CD4-positive, alpha-beta memory T cell (primary cell): ENCODE results near the gene PACRG. TPM values are rescaled to one million over a fixed set of nuclear protein-coding genes. Genes with fewer than 3 reads are reported as not detected.

Experiments used
- CTCF ChIA-PET: fragments of 350-600 bp; sonication (Branson Sonifier 250); formaldehyde crosslinking; loops from one replicate; lab custom pipeline; 2021; ENCODE audit warnings: inconsistent platforms; ENCODE audit not compliant: partially characterized antibody; lab: Charles Lee
- POLR2A ChIA-PET: fragments of 350-600 bp; sonication (Branson Sonifier 250); formaldehyde crosslinking; loops from one replicate; lab custom pipeline; 2021; ENCODE audit not compliant: partially characterized antibody; lab: Charles Lee
- DNase-seq, 5 donors: peaks; one replicate each; pipeline versions ENCODE4 v3.0.0 to v3.0.0-alpha.2; 2020 to 2022; ENCODE audit warnings: mixed read lengths in 1 of 5
- H3K27ac ChIP-seq: one replicate; pipeline ENCODE4 v1.7.0; 2013; ENCODE audit warnings: low read depth, low read length
- H3K27me3 ChIP-seq: 2 replicates; pipeline ENCODE4 v1.7.0; 2013; ENCODE audit warnings: mild to moderate bottlenecking, low read length, moderate library complexity; ENCODE audit not compliant: insufficient read depth
- H3K36me3 ChIP-seq: 2 replicates; pipeline ENCODE4 v1.7.0; 2013; ENCODE audit warnings: mild to moderate bottlenecking, low read length, moderate library complexity; ENCODE audit not compliant: insufficient read depth
- H3K4me1 ChIP-seq: 2 replicates; pipeline ENCODE4 v1.7.0; 2013; ENCODE audit warnings: mild to moderate bottlenecking, low read length, moderate library complexity; ENCODE audit not compliant: insufficient read depth
- H3K4me3 ChIP-seq, 2 donors: one replicate each; pipeline ENCODE4 v1.7.0; 2013; ENCODE audit warnings: low read length in 2 of 2, mild to moderate bottlenecking in 1 of 2
- H3K9me3 ChIP-seq, 2 donors: one replicate each; pipeline ENCODE4 v1.7.0; 2013; ENCODE audit warnings: low read length in 2 of 2, control low read depth in 1 of 2; ENCODE audit not compliant: control insufficient read depth in 1 of 2
- H3K27ac Mint-ChIP-seq, 7 donors: one replicate each; pipeline ENCODE4 v1.8.0; 2020 to 2021; ENCODE audit warnings: mixed read lengths in 7 of 7, mild to moderate bottlenecking in 6 of 7, inconsistent platforms in 3 of 7, moderate library complexity in 3 of 7
- H3K27me3 Mint-ChIP-seq, 2 donors: one replicate each; pipeline ENCODE4 v1.8.0; 2020 to 2021; ENCODE audit warnings: mixed read lengths in 2 of 2
- H3K36me3 Mint-ChIP-seq, 2 donors: one replicate each; pipeline ENCODE4 v1.8.0; 2020 to 2021; ENCODE audit warnings: mixed read lengths in 2 of 2, inconsistent platforms in 1 of 2, mild to moderate bottlenecking in 1 of 2
- H3K4me1 Mint-ChIP-seq, 4 donors: one replicate each; pipeline ENCODE4 v1.8.0; 2020 to 2021; ENCODE audit warnings: mixed read lengths in 4 of 4, mild to moderate bottlenecking in 1 of 4
- H3K4me3 Mint-ChIP-seq, 8 donors: one replicate each; pipeline ENCODE4 v1.8.0; 2020 to 2021; ENCODE audit warnings: mixed read lengths in 8 of 8, mild to moderate bottlenecking in 7 of 8, moderate library complexity in 6 of 8, inconsistent platforms in 3 of 8
- H3K9me3 Mint-ChIP-seq, 8 donors: one replicate each; pipeline ENCODE4 v1.8.0; 2020 to 2021; ENCODE audit warnings: mixed read lengths in 8 of 8, mild to moderate bottlenecking in 5 of 8, inconsistent platforms in 3 of 8, moderate library complexity in 1 of 8
- intact Hi-C: fragments of 100-400 bp; cut with micrococcal nuclease; formaldehyde crosslinking; loops from one replicate; pipeline ENCODE4 v1.15.1; 2023
- polyA plus RNA-seq, 2 donors: library from polyadenylated mRNA; unstranded; fragments of 300-500 nt; fragmentation: Illumina TruSeq; gene quantifications; one replicate each; pipeline ENCODE4 v1.2.3, GENCODE V29; 2021
- total RNA-seq, 2 experiments: library from RNA; stranded (reverse); gene quantifications; one replicate each; pipeline ENCODE4 v1.2.3, GENCODE V29; 2021

The PACRG gene
- total and polyA plus RNA-seq, 4 experiments from 2014 or later: 0.21 to 1.5 (median 0.81) TPM; not detected in 1

DNA sequence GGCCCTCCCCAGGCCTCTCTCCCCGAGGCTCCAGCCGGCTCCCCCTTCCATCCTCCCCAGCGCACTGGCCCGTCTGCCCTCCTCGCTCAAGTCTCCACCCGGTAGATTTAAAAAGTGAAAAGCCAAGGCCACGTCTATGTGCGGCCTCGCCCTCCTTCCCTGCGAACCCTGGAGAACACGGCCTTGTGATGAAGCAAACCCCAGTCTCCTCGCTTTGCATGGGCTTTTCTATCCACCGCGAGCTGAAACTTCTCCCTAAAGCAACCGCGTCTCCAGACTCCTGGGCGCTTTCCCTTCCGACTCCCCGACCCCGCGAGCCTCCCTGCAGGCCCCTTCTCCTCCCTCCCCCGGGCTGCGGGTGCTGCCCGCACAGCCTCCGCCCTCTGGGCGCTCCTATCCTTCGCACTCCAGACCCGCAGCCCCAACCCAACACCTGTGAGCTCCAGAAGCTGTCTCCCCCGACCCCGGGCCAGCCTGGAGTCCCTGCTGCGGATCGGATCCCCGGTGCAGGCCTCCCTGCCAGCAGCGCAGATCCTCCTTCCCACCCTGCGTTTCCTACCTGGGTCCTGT, 421.6 kb downstream of the PACRG start:
- H3K4me1 ChIP-seq: no peaks in the 10 kb centered on the region
- Mint-ChIP-seq H3K36me3 (no peaks in the 10 kb centered on the region), H3K4me3 (no peak overlapping the region), H3K4me1 (no peaks in the 10 kb centered on the region), H3K9me3 (peaks cover 0 to 2% (median 0%) of the 10 kb centered on the region in 8 donors), H3K27me3 (peaks cover 10% of the 10 kb centered on the region in 2 donors), H3K27ac (no peak overlapping the region)
- intact Hi-C loops: no loop called here
- no peak overlapping the region for H3K27ac ChIP-seq
- no peak overlapping the region for H3K4me3 ChIP-seq
- POLR2A ChIA-PET: no interaction called here
- no peaks in the 10 kb centered on the region for H3K27me3 ChIP-seq
- no peak for DNase-seq
- CTCF ChIA-PET: no interaction called here
- H3K36me3 ChIP-seq: no peaks in the 10 kb centered on the region
- no peaks in the 10 kb centered on the region for H3K9me3 ChIP-seq

DNA sequence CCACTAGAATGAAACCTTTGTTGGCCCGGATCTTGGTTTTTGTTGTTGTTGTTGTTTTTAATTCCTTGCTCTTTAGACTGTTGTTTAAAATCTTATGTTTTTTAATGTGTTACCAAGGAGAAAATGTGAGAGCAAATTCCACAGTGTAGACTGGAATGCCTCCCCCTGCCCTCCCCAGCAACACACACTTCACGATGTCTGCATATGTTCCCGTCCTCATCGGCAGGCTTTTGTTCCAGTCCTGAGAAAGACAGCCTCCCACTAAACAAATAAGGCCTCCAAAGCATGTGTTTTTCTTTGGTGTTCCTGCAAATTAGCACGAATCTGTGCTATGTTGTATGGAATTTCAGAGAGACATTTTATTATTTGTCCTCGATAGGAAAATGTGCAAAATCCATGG, 423.4 kb downstream of the PACRG start:
- no peaks in the 10 kb centered on the region for H3K9me3 ChIP-seq
- peaks cover 0 to 2% (median 0%) of the 10 kb centered on the region in 8 donors for H3K9me3 Mint-ChIP-seq
- POLR2A ChIA-PET: no interaction called here
- peaks cover 10% of the 10 kb centered on the region in 2 donors for H3K27me3 Mint-ChIP-seq
- H3K27me3 ChIP-seq: no peaks in the 10 kb centered on the region
- H3K4me1 Mint-ChIP-seq: no peaks in the 10 kb centered on the region
- no peak overlapping the region for H3K27ac ChIP-seq
- CTCF ChIA-PET: interaction anchor here (0.5 kb wide), 1 partner anchor 26 kb away, joined by 3 read pairs; no protein-coding TSS in a partner anchor
- DNase-seq: no peak
- H3K27ac Mint-ChIP-seq: no peak overlapping the region
- H3K36me3 Mint-ChIP-seq: no peaks in the 10 kb centered on the region
- no peak overlapping the region for H3K4me3 ChIP-seq
- intact Hi-C loops: no loop called here
- no peaks in the 10 kb centered on the region for H3K36me3 ChIP-seq
- H3K4me1 ChIP-seq: no peaks in the 10 kb centered on the region
- no peak overlapping the region for H3K4me3 Mint-ChIP-seq

DNA sequence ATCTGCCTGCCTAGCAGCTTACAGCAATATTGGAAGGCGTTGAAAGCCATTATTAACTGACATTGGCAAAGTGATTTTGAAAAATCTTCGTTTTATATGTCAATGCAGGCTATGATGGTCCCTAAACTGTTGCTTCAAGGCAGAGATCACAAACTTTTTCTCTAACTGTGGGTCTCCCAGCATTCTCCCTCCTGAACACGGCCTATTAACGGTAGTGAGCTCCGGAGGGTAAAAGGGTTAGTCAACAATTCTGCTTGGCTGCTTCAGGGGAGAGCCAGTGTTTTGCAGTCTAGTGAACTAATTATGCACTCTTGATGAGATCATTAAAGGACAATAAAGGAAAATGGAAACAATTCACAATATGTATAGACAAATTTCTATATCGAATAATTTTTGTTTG, 424.9 kb downstream of the PACRG start:
- Mint-ChIP-seq H3K9me3 (peaks cover 0 to 2% (median 0%) of the 10 kb centered on the region in 8 donors), H3K27me3 (peaks cover 10% of the 10 kb centered on the region in 2 donors), H3K27ac (no peak overlapping the region), H3K4me1 (no peaks in the 10 kb centered on the region), H3K4me3 (no peak overlapping the region), H3K36me3 (no peaks in the 10 kb centered on the region)
- POLR2A ChIA-PET: no interaction called here
- H3K4me1 ChIP-seq: no peaks in the 10 kb centered on the region
- H3K36me3 ChIP-seq: no peaks in the 10 kb centered on the region
- CTCF ChIA-PET: no interaction called here
- intact Hi-C loops: no loop called here
- H3K27me3 ChIP-seq: no peaks in the 10 kb centered on the region
- H3K9me3 ChIP-seq: no peaks in the 10 kb centered on the region
- H3K27ac ChIP-seq: no peak overlapping the region
- no peak for DNase-seq
- H3K4me3 ChIP-seq: no peak overlapping the region

DNA sequence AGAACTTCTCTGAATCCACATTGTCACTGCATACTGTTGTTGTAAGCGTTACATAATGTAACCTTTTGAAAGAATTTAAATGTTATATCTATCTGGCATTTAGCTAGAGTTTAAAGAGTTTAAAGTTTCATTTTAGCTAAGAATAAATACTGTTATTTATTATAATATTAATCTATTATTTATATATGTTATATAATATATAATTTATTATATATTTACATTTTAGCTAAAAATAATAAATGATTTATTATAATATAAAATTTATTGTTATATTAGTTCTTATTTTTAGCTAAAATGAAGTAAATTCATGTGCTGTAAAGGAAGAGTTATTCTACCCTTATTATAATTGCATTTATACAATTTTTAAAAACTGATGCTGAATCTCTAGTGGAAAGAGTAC, 431.3 kb downstream of the PACRG start:
- Histone ChIP-seq H3K4me1 (no peaks in the 10 kb centered on the region), H3K4me3 (no peak overlapping the region), H3K36me3 (no peaks in the 10 kb centered on the region), H3K27me3 (no peaks in the 10 kb centered on the region), H3K9me3 (no peaks in the 10 kb centered on the region), H3K27ac (no peak overlapping the region)
- POLR2A ChIA-PET: no interaction called here
- H3K27me3 Mint-ChIP-seq: peaks cover 0 to 4% of the 10 kb centered on the region in 2 donors
- H3K4me1 Mint-ChIP-seq: no peaks in the 10 kb centered on the region
- H3K4me3 Mint-ChIP-seq: no peak overlapping the region
- DNase-seq: no peak
- intact Hi-C loops: no loop called here
- CTCF ChIA-PET: interaction anchor here (3.1 kb wide), 1 partner anchor 10 kb away, joined by 23 read pairs; no protein-coding TSS in a partner anchor
- H3K9me3 Mint-ChIP-seq: no peaks in the 10 kb centered on the region
- H3K27ac Mint-ChIP-seq: no peak overlapping the region
- H3K36me3 Mint-ChIP-seq: no peaks in the 10 kb centered on the region

DNA sequence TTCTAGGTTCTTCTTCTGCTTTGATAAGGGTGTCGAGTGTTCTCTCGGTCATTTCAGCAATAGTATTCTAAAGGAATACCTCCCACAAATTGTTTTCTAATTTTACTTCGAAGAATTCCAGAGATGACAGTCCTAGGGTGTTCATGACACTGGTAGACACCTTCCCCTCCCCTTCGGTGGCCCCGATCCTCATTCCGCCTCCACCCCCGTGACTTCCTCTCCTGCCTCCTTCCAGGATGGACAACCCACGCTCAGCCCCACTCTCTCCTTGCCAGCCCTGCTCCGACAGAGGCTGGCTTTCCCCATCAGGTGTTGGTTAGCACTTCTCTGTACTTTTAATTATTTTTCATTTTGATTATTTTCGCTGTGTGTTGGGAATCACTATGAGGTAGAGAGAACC, 431.9 kb downstream of the PACRG start:
- Mint-ChIP-seq H3K27ac (no peak overlapping the region), H3K36me3 (no peaks in the 10 kb centered on the region), H3K4me3 (no peak overlapping the region), H3K4me1 (no peaks in the 10 kb centered on the region), H3K9me3 (no peaks in the 10 kb centered on the region), H3K27me3 (peaks cover 0 to 4% of the 10 kb centered on the region in 2 donors)
- intact Hi-C loops: no loop called here
- Histone ChIP-seq H3K27ac (no peak overlapping the region), H3K4me1 (no peaks in the 10 kb centered on the region), H3K9me3 (no peaks in the 10 kb centered on the region), H3K36me3 (no peaks in the 10 kb centered on the region), H3K4me3 (no peak overlapping the region), H3K27me3 (no peaks in the 10 kb centered on the region)
- CTCF ChIA-PET: interaction anchor here (3.1 kb wide), 1 partner anchor 9 kb away, joined by 23 read pairs; no protein-coding TSS in a partner anchor
- POLR2A ChIA-PET: no interaction called here
- no peak for DNase-seq

DNA sequence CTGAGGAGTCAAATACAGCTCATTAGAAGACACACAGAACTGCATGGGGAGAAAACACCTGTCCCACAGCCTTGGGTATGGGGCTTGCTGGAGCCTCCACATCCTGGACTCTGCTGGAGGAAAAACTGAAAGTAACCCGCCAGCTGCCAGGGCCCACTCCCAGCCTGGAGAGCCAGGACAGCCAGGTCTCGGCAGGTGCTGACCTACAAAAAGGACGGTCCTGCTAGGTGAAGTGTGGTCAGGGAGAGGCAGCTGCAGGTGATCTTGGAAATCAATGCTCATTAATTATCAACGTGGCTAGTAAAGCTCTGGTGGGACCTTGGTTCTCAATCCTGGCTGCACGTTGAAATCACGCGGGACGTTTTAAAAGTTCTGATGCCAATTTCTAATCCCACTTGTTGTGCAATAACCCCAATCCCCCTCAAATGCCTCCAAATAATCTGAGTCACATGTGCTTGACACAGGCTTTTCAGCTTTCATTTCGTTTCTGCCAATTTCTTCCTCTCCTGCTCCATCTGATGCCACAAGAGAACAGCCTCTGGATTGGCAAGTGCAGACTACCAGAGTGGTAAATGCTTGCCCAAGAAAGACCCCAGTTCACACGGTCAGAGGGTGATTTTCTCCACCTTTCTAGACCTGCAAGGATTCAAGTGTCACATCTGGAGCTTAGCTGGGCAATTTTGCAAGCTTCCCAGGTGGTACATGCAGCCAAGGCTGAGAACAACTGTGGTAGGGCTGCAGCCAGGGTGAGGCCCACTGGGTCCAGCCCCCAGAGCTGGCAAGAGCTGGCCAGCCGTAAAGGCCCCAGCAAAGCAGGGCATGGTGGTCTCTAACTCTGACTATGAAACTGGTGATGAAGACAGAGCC, 434.5 kb downstream of the PACRG start:
- Mint-ChIP-seq H3K9me3 (peaks cover 0 to 2% (median 0%) of the 10 kb centered on the region in 8 donors), H3K4me3 (no peak overlapping the region), H3K27me3 (peaks cover 0 to 4% of the 10 kb centered on the region in 2 donors), H3K36me3 (no peaks in the 10 kb centered on the region), H3K27ac (no peak overlapping the region), H3K4me1 (no peaks in the 10 kb centered on the region)
- H3K4me1 ChIP-seq: no peaks in the 10 kb centered on the region
- CTCF ChIA-PET: interaction anchor here (1.5 kb wide), 1 partner anchor 12 kb away, joined by 5 read pairs; no protein-coding TSS in a partner anchor
- no peak overlapping the region for H3K27ac ChIP-seq
- H3K27me3 ChIP-seq: no peaks in the 10 kb centered on the region
- H3K9me3 ChIP-seq: no peaks in the 10 kb centered on the region
- no peak for DNase-seq
- H3K4me3 ChIP-seq: no peak overlapping the region
- POLR2A ChIA-PET: no interaction called here
- intact Hi-C loops: no loop called here
- no peaks in the 10 kb centered on the region for H3K36me3 ChIP-seq

DNA sequence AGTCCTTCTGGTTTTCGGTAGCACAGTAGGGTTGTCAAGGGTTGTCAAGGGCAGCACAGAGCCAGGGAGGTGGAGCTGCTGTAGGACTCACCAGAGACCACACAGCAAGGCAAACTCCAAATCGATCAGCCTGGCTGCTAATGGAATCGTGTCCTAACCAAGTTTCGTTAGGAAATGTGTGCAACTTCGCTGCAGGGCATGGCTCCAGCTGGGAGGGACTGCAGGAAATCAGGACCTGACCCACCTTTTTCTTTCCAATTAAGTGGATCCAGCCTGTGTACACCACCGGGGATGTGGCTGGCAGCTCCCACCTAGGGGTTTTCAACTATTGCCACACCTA, 435.1 kb downstream of the PACRG start:
- no peak overlapping the region for H3K27ac ChIP-seq
- H3K27me3 ChIP-seq: no peaks in the 10 kb centered on the region
- Mint-ChIP-seq H3K4me3 (no peak overlapping the region), H3K27me3 (peaks cover 0 to 4% of the 10 kb centered on the region in 2 donors), H3K27ac (no peak overlapping the region), H3K9me3 (peaks cover 0 to 2% (median 0%) of the 10 kb centered on the region in 8 donors), H3K36me3 (no peaks in the 10 kb centered on the region), H3K4me1 (no peaks in the 10 kb centered on the region)
- DNase-seq: no peak
- intact Hi-C loops: no loop called here
- POLR2A ChIA-PET: no interaction called here
- no peaks in the 10 kb centered on the region for H3K36me3 ChIP-seq
- H3K4me1 ChIP-seq: no peaks in the 10 kb centered on the region
- H3K9me3 ChIP-seq: no peaks in the 10 kb centered on the region
- CTCF ChIA-PET: interaction anchor here (1.5 kb wide), 1 partner anchor 12 kb away, joined by 5 read pairs; no protein-coding TSS in a partner anchor
- H3K4me3 ChIP-seq: no peak overlapping the region
